CD4-positive, alpha-beta T cell (primary cell): ENCODE measurements around the gene EEF1G. TPM values are rescaled to one million over a fixed set of nuclear protein-coding genes. Genes with fewer than 3 reads are reported as not detected.

Experiments
- ATAC-seq: fragments of 200-7000 bp; cut with Tn5 transposase; one replicate; pipeline ENCODE4 v1.10.0; 2022; ENCODE audit warnings: mild to moderate bottlenecking; ENCODE audit not compliant: poor library complexity
- CTCF ChIA-PET: fragments of 350-600 bp; sonication (Branson Sonifier 250); formaldehyde crosslinking; loops from one replicate; lab custom pipeline; 2021; ENCODE audit warnings: antibody characterized with exemption, inconsistent platforms; lab: Charles Lee
- POLR2A ChIA-PET: fragments of 350-600 bp; sonication (Branson Sonifier 250); formaldehyde crosslinking; loops from one replicate; lab custom pipeline; 2021; ENCODE audit warnings: antibody characterized with exemption, inconsistent platforms; lab: Charles Lee
- DNase-seq, 14 experiments: peaks; one replicate each; pipeline ENCODE4 v3.0.0-alpha.2; 2013 to 2020; ENCODE audit warnings: mixed read lengths in 2 of 14
- H3K27ac ChIP-seq, 2 donors: one replicate each; pipeline versions ENCODE4 v1.5.1 to v1.7.0; 2013; ENCODE audit warnings: low read length in 2 of 2, low read depth in 1 of 2, mild to moderate bottlenecking in 1 of 2
- H3K27me3 ChIP-seq, 2 experiments: 1 replicate in 1 of 2; 2 replicates in 1 of 2; pipeline versions ENCODE4 v1.6.1 to v1.7.0; 2013; ENCODE audit warnings: low read length in 2 of 2, control low read depth in 1 of 2, mild to moderate bottlenecking in 1 of 2, moderate library complexity in 1 of 2; ENCODE audit not compliant: insufficient read depth in 2 of 2, control insufficient read depth in 1 of 2
- H3K36me3 ChIP-seq: one replicate; pipeline ENCODE4 v1.6.1; 2013; ENCODE audit warnings: low read length, control low read depth; ENCODE audit not compliant: insufficient read depth
- H3K4me1 ChIP-seq: one replicate; pipeline ENCODE4 v1.6.1; 2013; ENCODE audit warnings: low read length, control low read depth; ENCODE audit not compliant: insufficient read depth
- H3K4me3 ChIP-seq: one replicate; pipeline ENCODE4 v1.5.1; 2013; ENCODE audit warnings: mild to moderate bottlenecking, low read length, moderate library complexity
- H3K9me3 ChIP-seq, 2 experiments: 1 replicate in 1 of 2; 2 replicates in 1 of 2; pipeline versions ENCODE4 v1.6.1 to v1.7.0; 2013; ENCODE audit warnings: low read length in 2 of 2, mild to moderate bottlenecking in 2 of 2, control low read depth in 1 of 2, moderate library complexity in 1 of 2; ENCODE audit not compliant: control insufficient read depth in 1 of 2, insufficient read depth in 1 of 2
- H3K27ac Mint-ChIP-seq: one replicate; pipeline ENCODE4 v1.8.0; 2020; ENCODE audit warnings: mixed read lengths
- H3K27me3 Mint-ChIP-seq: one replicate; pipeline ENCODE4 v1.8.0; 2021; ENCODE audit warnings: mixed read lengths
- H3K36me3 Mint-ChIP-seq: one replicate; pipeline ENCODE4 v1.8.0; 2021; ENCODE audit warnings: low read depth, mixed read lengths
- H3K4me1 Mint-ChIP-seq: one replicate; pipeline ENCODE4 v1.8.0; 2021; ENCODE audit warnings: low read depth, mixed read lengths
- H3K4me3 Mint-ChIP-seq: one replicate; pipeline ENCODE4 v1.8.0; 2020; ENCODE audit warnings: mild to moderate bottlenecking, mixed read lengths
- H3K9me3 Mint-ChIP-seq: one replicate; pipeline ENCODE4 v1.8.0; 2020; ENCODE audit warnings: mixed read lengths
- CTCF ChIP-seq: fragments of 200-600 bp; IDR thresholded peaks from one replicate; pipeline ENCODE4 v1.8.0; 2022; ENCODE audit warnings: antibody characterized with exemption, mild to moderate bottlenecking
- intact Hi-C, 2 experiments: fragments of 100-400 bp; cut with DNase I in 1 of 2; cut with micrococcal nuclease in 1 of 2; formaldehyde crosslinking; loops; one replicate each; pipeline versions ENCODE4 v1.15.1 to v1.9.0; 2023 to 2025; cut with DNase I, micrococcal nuclease
- total RNA-seq, 174 experiments: library from RNA in 2 of 174; stranded (reverse) in 2 of 174; gene quantifications; one replicate each; pipeline ENCODE4 v1.2.3 and lab custom pipeline; 2021 to 2026

EEF1G gene
- total RNA-seq, 2 experiments from 2014 or later = 2,181 to 2,269 TPM

GRCh38 chr11:62555464-62556107 lies 18.1 kb downstream of the EEF1G start:
- peak overlapping the region; percentile 49 for H3K4me3 ChIP-seq
- H3K36me3 Mint-ChIP-seq = peaks cover 32% of the 10 kb centered on the region
- peak overlapping the region; percentile 84 for H3K4me3 Mint-ChIP-seq
- H3K27ac Mint-ChIP-seq = peak overlapping the region; percentile 95
- intact Hi-C loops = loop anchor here in 1 of 2 experiments (1.0 to 5.0 kb wide), 2 partner anchors 9 to 37 kb away; partner anchors contain the start of genes AHNAK and TUT1
- ATAC-seq = peak; percentile 44
- H3K27me3 Mint-ChIP-seq = no peaks in the 10 kb centered on the region
- no peaks in the 10 kb centered on the region for H3K9me3 Mint-ChIP-seq
- no peak for TF ChIP-seq CTCF
- H3K27ac ChIP-seq = peak overlapping the region; percentile 96 to 97
- DNase-seq = peak in 12 of 14 experiments; percentile 37 to 96 (median 52)
- H3K27me3 ChIP-seq = no peaks in the 10 kb centered on the region
- H3K36me3 ChIP-seq = peaks cover 21% of the 10 kb centered on the region
- POLR2A ChIA-PET = interaction anchor here (0.6 to 6.6 kb wide), 15 partner anchors 11 to 587 kb away, joined by 3 to 122 read pairs (median 5); partner anchors contain the start of genes AHNAK, B3GAT3, C11orf98 and CSKMT
- CTCF ChIA-PET = interaction anchor here (11.6 to 12.2 kb wide), 2 partner anchors 13 to 131 kb away, joined by 92 to 251 read pairs; partner anchors contain the start of gene AHNAK
- H3K4me1 ChIP-seq = peaks cover 99% of the 10 kb centered on the region
- no peaks in the 10 kb centered on the region for H3K9me3 ChIP-seq
- peaks cover 87% of the 10 kb centered on the region for H3K4me1 Mint-ChIP-seq

GRCh38 chr11:62554387-62555167 lies 19.1 kb downstream of the EEF1G start:
- peaks cover 11% of the 10 kb centered on the region for H3K36me3 ChIP-seq
- peaks cover 99% of the 10 kb centered on the region for H3K4me1 ChIP-seq
- peaks cover 22% of the 10 kb centered on the region for H3K36me3 Mint-ChIP-seq
- peak in 2 of 14 experiments; percentile 45 to 47 for DNase-seq
- peak overlapping the region; percentile 95 for H3K27ac Mint-ChIP-seq
- H3K4me3 ChIP-seq = peak overlapping the region; percentile 49
- H3K27me3 Mint-ChIP-seq = no peaks in the 10 kb centered on the region
- no peaks in the 10 kb centered on the region for H3K9me3 Mint-ChIP-seq
- no peak for TF ChIP-seq CTCF
- peaks cover 87% of the 10 kb centered on the region for H3K4me1 Mint-ChIP-seq
- intact Hi-C loops = loop anchor here in 1 of 2 experiments (1.0 to 5.0 kb wide), 2 partner anchors 8 to 38 kb away; partner anchors contain the start of genes AHNAK and TUT1
- ChIA-PET CTCF (interaction anchor here (11.6 to 12.2 kb wide), 2 partner anchors 12 to 130 kb away, joined by 92 to 251 read pairs; partner anchors contain the start of gene AHNAK), POLR2A (interaction anchor here (0.9 to 6.6 kb wide), 10 partner anchors 10 to 287 kb away, joined by 3 to 122 read pairs (median 12); partner anchors contain the start of genes AHNAK, C11orf98, CSKMT and EEF1G)
- peak overlapping the region; percentile 84 for H3K4me3 Mint-ChIP-seq
- H3K27ac ChIP-seq = peak overlapping the region; percentile 96 to 97
- no peaks in the 10 kb centered on the region for H3K27me3 ChIP-seq
- no peak for ATAC-seq
- no peaks in the 10 kb centered on the region for H3K9me3 ChIP-seq

GRCh38 chr11:62553839-62554361 lies 19.8 kb downstream of the EEF1G start:
- peaks cover 82% of the 10 kb centered on the region for H3K4me1 Mint-ChIP-seq
- H3K36me3 Mint-ChIP-seq = peaks cover 15% of the 10 kb centered on the region
- no peaks in the 10 kb centered on the region for H3K27me3 Mint-ChIP-seq
- no peak for TF ChIP-seq CTCF
- Histone ChIP-seq H3K27ac (peak overlapping the region; percentile 96 to 97), H3K4me1 (peaks cover 97% of the 10 kb centered on the region), H3K27me3 (no peaks in the 10 kb centered on the region), H3K4me3 (peak overlapping the region; percentile 17), H3K36me3 (peaks cover 5% of the 10 kb centered on the region), H3K9me3 (no peaks in the 10 kb centered on the region)
- intact Hi-C loops = no loop called here
- peak overlapping the region; percentile 95 for H3K27ac Mint-ChIP-seq
- CTCF ChIA-PET = interaction anchor here (0.7 to 11.6 kb wide), 2 partner anchors 12 to 129 kb away, joined by 3 to 251 read pairs; partner anchors contain the start of gene AHNAK
- POLR2A ChIA-PET = interaction anchor here (0.6 to 6.6 kb wide), 13 partner anchors 9 to 327 kb away, joined by 3 to 122 read pairs (median 10); partner anchors contain the start of genes AHNAK, C11orf98, CSKMT and EEF1G
- H3K9me3 Mint-ChIP-seq = no peaks in the 10 kb centered on the region
- DNase-seq (peak in 2 of 14 experiments; percentile 68 to 77), ATAC-seq (no peak)
- H3K4me3 Mint-ChIP-seq = peak overlapping the region; percentile 84
